GM23338 (cell line): ENCODE measurements around the gene HDAC8.

Source experiments
- EZH2 ChIP-seq: fragments of 200-600 bp; sonication (generic); IDR thresholded peaks from one replicate; pipeline ENCODE4 v1.8.0; 2017; ENCODE audit warnings: antibody characterized with exemption, mild to moderate bottlenecking, low read depth; ENCODE audit not compliant: unreplicated experiment
- EZH2phosphoT487 ChIP-seq: fragments of 200-600 bp; sonication (generic); IDR thresholded peaks from one replicate; pipeline ENCODE4 v1.8.1; 2018; ENCODE audit warnings: antibody characterized with exemption; ENCODE audit not compliant: unreplicated experiment
- NANOG ChIP-seq: IDR thresholded peaks from 2 replicates; pipeline ENCODE4 v1.6.1; 2016; ENCODE audit warnings: antibody characterized with exemption, borderline replicate concordance
- POLR2AphosphoS5 ChIP-seq: IDR thresholded peaks from 2 replicates; pipeline ENCODE4 v1.6.1; 2016; ENCODE audit warnings: antibody characterized with exemption, low read depth
- TF ChIP-seq, protein P1 (sequence below), 2 experiments: fragments of 200-600 bp in 1 of 2; sonication (generic) in 1 of 2; conservative IDR thresholded peaks; 2 replicates each; pipeline versions ENCODE4 v1.5.1 to v1.6.1; 2016 to 2017; ENCODE audit warnings: antibody characterized with exemption in 2 of 2, low read depth in 2 of 2, mild to moderate bottlenecking in 2 of 2, moderate library complexity in 1 of 2
- TF ChIP-seq, protein P2 (sequence below): IDR thresholded peaks from one replicate; pipeline ENCODE4 v1.6.1; 2018; ENCODE audit warnings: antibody characterized with exemption; ENCODE audit not compliant: unreplicated experiment

DNA sequence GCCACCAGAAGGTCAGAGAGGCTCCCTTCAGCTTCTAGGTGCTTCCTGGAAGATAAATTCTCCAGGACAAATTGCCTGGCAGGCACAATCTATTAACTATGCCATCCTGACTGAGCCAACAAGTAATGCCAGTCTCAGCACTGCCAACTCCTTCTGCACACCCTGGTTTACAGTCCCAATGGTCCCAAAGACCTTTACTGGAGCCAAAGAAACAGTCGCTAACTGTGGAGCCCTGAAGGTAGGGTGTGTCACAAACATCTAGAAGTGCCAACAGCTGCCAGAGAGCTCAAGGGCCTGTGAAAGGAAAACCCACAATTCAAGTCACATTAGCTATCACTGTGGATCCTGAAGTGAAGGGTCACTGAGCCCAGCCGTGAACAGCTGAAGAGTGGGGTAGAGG lies 232.0 kb downstream of the HDAC8 start:
- TF ChIP-seq, protein P1, sequence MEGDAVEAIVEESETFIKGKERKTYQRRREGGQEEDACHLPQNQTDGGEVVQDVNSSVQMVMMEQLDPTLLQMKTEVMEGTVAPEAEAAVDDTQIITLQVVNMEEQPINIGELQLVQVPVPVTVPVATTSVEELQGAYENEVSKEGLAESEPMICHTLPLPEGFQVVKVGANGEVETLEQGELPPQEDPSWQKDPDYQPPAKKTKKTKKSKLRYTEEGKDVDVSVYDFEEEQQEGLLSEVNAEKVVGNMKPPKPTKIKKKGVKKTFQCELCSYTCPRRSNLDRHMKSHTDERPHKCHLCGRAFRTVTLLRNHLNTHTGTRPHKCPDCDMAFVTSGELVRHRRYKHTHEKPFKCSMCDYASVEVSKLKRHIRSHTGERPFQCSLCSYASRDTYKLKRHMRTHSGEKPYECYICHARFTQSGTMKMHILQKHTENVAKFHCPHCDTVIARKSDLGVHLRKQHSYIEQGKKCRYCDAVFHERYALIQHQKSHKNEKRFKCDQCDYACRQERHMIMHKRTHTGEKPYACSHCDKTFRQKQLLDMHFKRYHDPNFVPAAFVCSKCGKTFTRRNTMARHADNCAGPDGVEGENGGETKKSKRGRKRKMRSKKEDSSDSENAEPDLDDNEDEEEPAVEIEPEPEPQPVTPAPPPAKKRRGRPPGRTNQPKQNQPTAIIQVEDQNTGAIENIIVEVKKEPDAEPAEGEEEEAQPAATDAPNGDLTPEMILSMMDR (conservative IDR thresholded peaks at IDR 0.05; ENCODE audit: low read depth in 2 of 2): peak in 1 of 2 experiments; percentile 39; a peak in 2 of 4 replicates
- no peak for TF ChIP-seq EZH2
- TF ChIP-seq, protein P2, sequence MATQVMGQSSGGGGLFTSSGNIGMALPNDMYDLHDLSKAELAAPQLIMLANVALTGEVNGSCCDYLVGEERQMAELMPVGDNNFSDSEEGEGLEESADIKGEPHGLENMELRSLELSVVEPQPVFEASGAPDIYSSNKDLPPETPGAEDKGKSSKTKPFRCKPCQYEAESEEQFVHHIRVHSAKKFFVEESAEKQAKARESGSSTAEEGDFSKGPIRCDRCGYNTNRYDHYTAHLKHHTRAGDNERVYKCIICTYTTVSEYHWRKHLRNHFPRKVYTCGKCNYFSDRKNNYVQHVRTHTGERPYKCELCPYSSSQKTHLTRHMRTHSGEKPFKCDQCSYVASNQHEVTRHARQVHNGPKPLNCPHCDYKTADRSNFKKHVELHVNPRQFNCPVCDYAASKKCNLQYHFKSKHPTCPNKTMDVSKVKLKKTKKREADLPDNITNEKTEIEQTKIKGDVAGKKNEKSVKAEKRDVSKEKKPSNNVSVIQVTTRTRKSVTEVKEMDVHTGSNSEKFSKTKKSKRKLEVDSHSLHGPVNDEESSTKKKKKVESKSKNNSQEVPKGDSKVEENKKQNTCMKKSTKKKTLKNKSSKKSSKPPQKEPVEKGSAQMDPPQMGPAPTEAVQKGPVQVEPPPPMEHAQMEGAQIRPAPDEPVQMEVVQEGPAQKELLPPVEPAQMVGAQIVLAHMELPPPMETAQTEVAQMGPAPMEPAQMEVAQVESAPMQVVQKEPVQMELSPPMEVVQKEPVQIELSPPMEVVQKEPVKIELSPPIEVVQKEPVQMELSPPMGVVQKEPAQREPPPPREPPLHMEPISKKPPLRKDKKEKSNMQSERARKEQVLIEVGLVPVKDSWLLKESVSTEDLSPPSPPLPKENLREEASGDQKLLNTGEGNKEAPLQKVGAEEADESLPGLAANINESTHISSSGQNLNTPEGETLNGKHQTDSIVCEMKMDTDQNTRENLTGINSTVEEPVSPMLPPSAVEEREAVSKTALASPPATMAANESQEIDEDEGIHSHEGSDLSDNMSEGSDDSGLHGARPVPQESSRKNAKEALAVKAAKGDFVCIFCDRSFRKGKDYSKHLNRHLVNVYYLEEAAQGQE: no peak
- no peak for TF ChIP-seq NANOG
- TF ChIP-seq POLR2AphosphoS5: no peak
- TF ChIP-seq EZH2phosphoT487: no peak
